Activated CD4-positive, alpha-beta T cell treated with anti-CD3 and anti-CD28 coated beads for 36 hours (primary cell): ENCODE measurements around the gene BCAS3. TPM values are rescaled to one million over a fixed set of nuclear protein-coding genes. Genes with fewer than 3 reads are reported as not detected.
"Not testable (repeated sequence)": the region's sequence is repeated elsewhere in the genome, so short reads cannot be mapped to it uniquely, and the experiment has no call there.

ENCODE experiments used
- ATAC-seq: fragments of 200-7000 bp; cut with Tn5 transposase; one replicate; pipeline ENCODE4 v1.10.0; 2021; ENCODE audit warnings: mild to moderate bottlenecking, moderate library complexity
- CTCF ChIA-PET: fragments of 350-600 bp; sonication (Branson Sonifier 250); formaldehyde crosslinking; loops from one replicate; lab custom pipeline; 2021; ENCODE audit warnings: antibody characterized with exemption; lab: Charles Lee
- POLR2A ChIA-PET: fragments of 350-600 bp; sonication (Branson Sonifier 250); formaldehyde crosslinking; loops from one replicate; lab custom pipeline; 2021; ENCODE audit warnings: antibody characterized with exemption, inconsistent platforms; lab: Charles Lee
- DNase-seq: peaks from one replicate; pipeline ENCODE4 v3.0.0-alpha.2; 2020
- H3K27ac Mint-ChIP-seq: one replicate; pipeline ENCODE4 v1.8.0; 2021; ENCODE audit warnings: mixed read lengths
- H3K27me3 Mint-ChIP-seq: one replicate; pipeline ENCODE4 v1.8.0; 2021; ENCODE audit warnings: mixed read lengths
- H3K36me3 Mint-ChIP-seq: one replicate; pipeline ENCODE4 v1.8.0; 2021; ENCODE audit warnings: low read depth, mixed read lengths
- H3K4me1 Mint-ChIP-seq: one replicate; pipeline ENCODE4 v1.8.0; 2021; ENCODE audit warnings: mixed read lengths
- H3K4me3 Mint-ChIP-seq: one replicate; pipeline ENCODE4 v1.8.0; 2021; ENCODE audit warnings: mild to moderate bottlenecking, moderate library complexity, mixed read lengths
- H3K9me3 Mint-ChIP-seq: one replicate; pipeline ENCODE4 v1.8.0; 2021; ENCODE audit warnings: low read depth, mixed read lengths
- intact Hi-C, 2 experiments: fragments of 100-400 bp; cut with DNase I in 1 of 2; cut with micrococcal nuclease in 1 of 2; formaldehyde crosslinking; loops; one replicate each; pipeline versions ENCODE4 v1.14.2 to v1.15.1; 2022 to 2024; cut with DNase I, micrococcal nuclease
- total RNA-seq, 2 experiments: library from RNA; stranded (reverse); gene quantifications; one replicate each; pipeline ENCODE4 v1.2.3, GENCODE V29; 2021

The BCAS3 gene
- total RNA-seq, 2 experiments from 2014 or later = 7.2 to 7.5 TPM

- intact Hi-C loops = no loop called here
- peaks cover 17% of the 10 kb centered on the region for H3K36me3 Mint-ChIP-seq
- no peak overlapping the region for H3K4me3 Mint-ChIP-seq
- no peaks in the 10 kb centered on the region for H3K27me3 Mint-ChIP-seq
- no peak overlapping the region for H3K27ac Mint-ChIP-seq
- ChIA-PET POLR2A (interaction anchor here (0.7 kb wide), 1 partner anchor 375 kb away, joined by 3 read pairs; no protein-coding TSS in a partner anchor), CTCF (interaction anchor here (1.2 kb wide), 2 partner anchors 8 to 10 kb away, joined by 4 read pairs; no protein-coding TSS in a partner anchor)
- H3K4me1 Mint-ChIP-seq = peaks cover 14% of the 10 kb centered on the region
- no peak for DNase-seq
- H3K9me3 Mint-ChIP-seq = no peaks in the 10 kb centered on the region
- ATAC-seq = no peak
These were observed 31.6 kb upstream of the BCAS3 start for GRCh38 chr17:60645918-60646523.

GRCh38 chr17:60646701-60647100 lies 30.9 kb upstream of the BCAS3 start:
- no peak overlapping the region for H3K4me3 Mint-ChIP-seq
- intact Hi-C loops = no loop called here

GRCh38 chr17:60647705-60648104 lies 29.9 kb upstream of the BCAS3 start:
- intact Hi-C loops = no loop called here
- ChIA-PET POLR2A (no interaction called here), CTCF (interaction anchor here (1.0 to 2.4 kb wide), 2 partner anchors 9 to 12 kb away, joined by 3 to 14 read pairs; no protein-coding TSS in a partner anchor)
- DNase-seq (no peak), ATAC-seq (no peak)
- H3K36me3 Mint-ChIP-seq = peaks cover 24% of the 10 kb centered on the region
- H3K9me3 Mint-ChIP-seq = no peaks in the 10 kb centered on the region
- H3K27ac Mint-ChIP-seq = no peak overlapping the region
- H3K4me3 Mint-ChIP-seq = no peak overlapping the region
- H3K27me3 Mint-ChIP-seq = no peaks in the 10 kb centered on the region
- H3K4me1 Mint-ChIP-seq = peaks cover 16% of the 10 kb centered on the region

More at GRCh38 chr17:60646701-60647100, 30.9 kb upstream of the BCAS3 start:
- DNase-seq (no peak), ATAC-seq (no peak)
- ChIA-PET POLR2A (interaction anchor here (0.7 kb wide), 1 partner anchor 376 kb away, joined by 3 read pairs; no protein-coding TSS in a partner anchor), CTCF (interaction anchor here (1.2 kb wide), 2 partner anchors 9 to 11 kb away, joined by 4 read pairs; no protein-coding TSS in a partner anchor)
- H3K36me3 Mint-ChIP-seq = peaks cover 20% of the 10 kb centered on the region
- H3K4me1 Mint-ChIP-seq = peaks cover 12% of the 10 kb centered on the region
- H3K9me3 Mint-ChIP-seq = no peaks in the 10 kb centered on the region
- no peaks in the 10 kb centered on the region for H3K27me3 Mint-ChIP-seq
- no peak overlapping the region for H3K27ac Mint-ChIP-seq

DNA sequence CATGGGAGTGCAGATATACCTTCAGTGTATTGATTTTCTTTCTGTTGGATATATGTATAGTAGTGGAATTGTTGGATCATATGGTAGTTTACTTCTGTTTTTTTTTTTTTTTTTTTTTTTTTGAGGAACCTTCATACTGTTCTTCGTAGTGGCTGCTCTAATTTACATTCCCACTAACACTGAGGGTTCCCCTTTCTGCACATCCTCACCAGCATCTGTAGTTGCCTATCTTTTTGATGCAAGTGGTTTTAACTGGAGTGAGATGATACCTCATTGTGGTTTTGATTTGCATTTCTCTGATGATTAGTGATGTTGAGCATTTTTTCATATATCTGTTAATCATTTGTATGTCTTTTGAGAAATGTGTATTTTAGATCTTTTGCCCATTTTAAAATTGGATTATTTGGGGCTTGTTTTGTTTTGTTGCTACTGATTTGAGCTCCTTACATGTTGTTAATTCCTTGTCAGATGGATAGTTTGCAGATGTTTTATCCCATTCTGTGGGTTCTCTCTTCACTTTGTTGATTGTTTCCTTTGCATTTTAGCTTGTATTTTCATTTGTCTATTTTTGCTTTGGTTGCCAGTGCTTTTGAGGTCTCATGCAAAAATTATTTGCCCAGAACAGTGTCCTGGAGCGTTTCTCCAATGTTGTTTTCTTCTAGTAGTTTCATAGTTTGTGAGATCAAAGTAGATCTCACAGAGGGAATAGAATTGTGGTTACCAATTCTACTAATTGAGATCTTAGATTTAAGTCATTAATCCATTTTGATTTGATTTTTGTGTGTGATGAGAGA lies 25.0 kb upstream of the BCAS3 start:
- Mint-ChIP-seq H3K9me3 (no peaks in the 10 kb centered on the region), H3K4me3 (no peak overlapping the region), H3K27ac (no peak overlapping the region), H3K4me1 (peaks cover 24% of the 10 kb centered on the region), H3K36me3 (peaks cover 31% of the 10 kb centered on the region), H3K27me3 (no peaks in the 10 kb centered on the region)
- DNase-seq = no peak
- CTCF ChIA-PET = interaction anchor here (0.9 to 2.0 kb wide), 3 partner anchors 12 to 76 kb away, joined by 3 to 8 read pairs (median 4); no protein-coding TSS in a partner anchor
- intact Hi-C loops = no loop called here
- peak; percentile 71 for ATAC-seq
- POLR2A ChIA-PET = no interaction called here

DNA sequence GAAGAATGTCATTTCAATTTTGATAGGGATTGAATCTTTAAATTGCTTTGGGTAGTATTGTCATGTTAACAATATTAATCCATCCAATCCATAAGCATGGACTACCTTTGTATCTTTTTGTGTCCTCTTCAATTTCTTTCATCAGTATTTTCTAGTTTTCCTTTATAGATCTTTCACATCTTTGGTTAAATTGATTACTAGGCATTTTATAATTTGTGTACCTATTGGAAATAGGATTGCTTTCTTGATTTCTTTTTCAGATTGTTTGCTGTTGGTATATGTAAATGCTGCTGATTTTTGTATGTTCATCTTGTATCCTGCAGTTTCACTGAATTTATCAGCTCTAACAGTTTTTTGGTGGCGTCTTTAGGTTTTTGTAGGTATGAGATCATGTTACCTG lies 24.1 kb upstream of the BCAS3 start:
- no peak overlapping the region for H3K4me3 Mint-ChIP-seq
- DNase-seq (no peak), ATAC-seq (no peak)
- no peaks in the 10 kb centered on the region for H3K9me3 Mint-ChIP-seq
- ChIA-PET CTCF (interaction anchor here (1.3 to 2.0 kb wide), 2 partner anchors 16 to 76 kb away, joined by 4 to 8 read pairs; no protein-coding TSS in a partner anchor), POLR2A (no interaction called here)
- intact Hi-C loops = no loop called here
- peaks cover 27% of the 10 kb centered on the region for H3K36me3 Mint-ChIP-seq
- H3K27me3 Mint-ChIP-seq = no peaks in the 10 kb centered on the region
- H3K4me1 Mint-ChIP-seq = peaks cover 24% of the 10 kb centered on the region
- no peak overlapping the region for H3K27ac Mint-ChIP-seq

- intact Hi-C loops = no loop called here
- Mint-ChIP-seq H3K27ac (no peak overlapping the region), H3K36me3 (peaks cover 13% of the 10 kb centered on the region), H3K9me3 (no peaks in the 10 kb centered on the region), H3K4me3 (no peak overlapping the region), H3K4me1 (peaks cover 22% of the 10 kb centered on the region), H3K27me3 (no peaks in the 10 kb centered on the region)
- ChIA-PET POLR2A (no interaction called here), CTCF (interaction anchor here (0.6 kb wide), 1 partner anchor 603 kb away, joined by 5 read pairs; no protein-coding TSS in a partner anchor)
- ATAC-seq = no peak
- no peak for DNase-seq
These were observed 21.2 kb upstream of the BCAS3 start for GRCh38 chr17:60656499-60656898.

DNA sequence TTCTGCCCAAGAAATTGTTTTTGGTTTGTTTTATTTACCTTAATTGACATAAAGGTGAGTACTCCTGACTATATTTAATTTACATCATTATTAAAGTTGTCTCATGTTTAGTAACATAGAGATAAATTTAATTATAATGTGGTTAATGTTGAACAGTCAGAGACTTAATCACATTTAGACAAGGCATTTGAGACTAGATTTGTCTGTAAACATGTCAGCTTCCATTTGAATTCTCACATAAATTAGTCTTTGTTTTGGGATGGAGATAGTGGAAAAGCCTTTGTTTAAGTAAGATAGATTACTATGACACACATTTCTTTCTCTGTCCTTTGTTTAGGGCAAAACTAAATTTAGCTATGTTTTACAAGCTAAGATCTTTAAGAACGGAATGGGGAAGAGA lies 18.5 kb upstream of the BCAS3 start:
- CTCF ChIA-PET = interaction anchor here (0.6 to 1.1 kb wide), 2 partner anchors 11 to 44 kb away, joined by 3 read pairs; no protein-coding TSS in a partner anchor
- H3K4me3 Mint-ChIP-seq = no peak overlapping the region
- H3K36me3 Mint-ChIP-seq = peaks cover 4% of the 10 kb centered on the region
- no peak for DNase-seq
- no peaks in the 10 kb centered on the region for H3K4me1 Mint-ChIP-seq
- POLR2A ChIA-PET = no interaction called here
- no peak for ATAC-seq
- no peaks in the 10 kb centered on the region for H3K27me3 Mint-ChIP-seq
- intact Hi-C loops = no loop called here
- H3K27ac Mint-ChIP-seq = no peak overlapping the region
- no peaks in the 10 kb centered on the region for H3K9me3 Mint-ChIP-seq

GRCh38 chr17:60661489-60661888 lies 16.2 kb upstream of the BCAS3 start:
- Mint-ChIP-seq H3K4me3 (no peak overlapping the region), H3K36me3 (peaks cover 13% of the 10 kb centered on the region), H3K4me1 (no peaks in the 10 kb centered on the region), H3K9me3 (no peaks in the 10 kb centered on the region), H3K27ac (no peak overlapping the region), H3K27me3 (no peaks in the 10 kb centered on the region)
- intact Hi-C loops = no loop called here
- CTCF ChIA-PET = no interaction called here
- POLR2A ChIA-PET = no interaction called here
- DNase-seq (no peak), ATAC-seq (no peak)

- Mint-ChIP-seq H3K27ac (no peak overlapping the region), H3K4me3 (no peak overlapping the region), H3K27me3 (no peaks in the 10 kb centered on the region), H3K4me1 (no peaks in the 10 kb centered on the region), H3K36me3 (peaks cover 10% of the 10 kb centered on the region), H3K9me3 (no peaks in the 10 kb centered on the region)
- DNase-seq (no peak), ATAC-seq (no peak)
- ChIA-PET POLR2A (no interaction called here), CTCF (no interaction called here)
- intact Hi-C loops = no loop called here
These were observed 13.6 kb upstream of the BCAS3 start for GRCh38 chr17:60664022-60664421.

DNA sequence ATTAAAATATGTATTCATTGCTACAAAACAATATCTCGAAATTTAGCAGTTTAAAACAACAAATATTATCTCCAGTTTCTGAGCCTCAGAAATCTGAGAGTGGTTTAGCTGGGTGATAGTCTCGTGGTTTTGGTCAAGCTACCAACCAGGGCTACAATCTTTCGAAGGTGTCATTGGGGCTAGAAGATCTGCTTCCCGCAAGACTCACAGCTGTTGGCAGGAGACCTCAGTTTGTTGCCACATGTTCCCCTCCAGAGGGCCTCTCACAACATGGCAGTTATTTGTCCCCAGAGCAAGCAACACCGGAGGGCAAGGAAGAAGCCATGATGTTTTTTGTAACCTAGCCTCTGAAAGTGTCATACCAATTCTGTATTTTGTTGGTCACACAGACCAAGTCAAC lies 12.0 kb upstream of the BCAS3 start:
- no peak overlapping the region for H3K4me3 Mint-ChIP-seq
- POLR2A ChIA-PET = no interaction called here
- CTCF ChIA-PET = no interaction called here
- ATAC-seq (no peak), DNase-seq (no peak)
- intact Hi-C loops = no loop called here
- peaks cover 10% of the 10 kb centered on the region for H3K36me3 Mint-ChIP-seq
- no peaks in the 10 kb centered on the region for H3K4me1 Mint-ChIP-seq
- H3K27ac Mint-ChIP-seq = no peak overlapping the region
- H3K27me3 Mint-ChIP-seq = no peaks in the 10 kb centered on the region
- H3K9me3 Mint-ChIP-seq = no peaks in the 10 kb centered on the region

DNA sequence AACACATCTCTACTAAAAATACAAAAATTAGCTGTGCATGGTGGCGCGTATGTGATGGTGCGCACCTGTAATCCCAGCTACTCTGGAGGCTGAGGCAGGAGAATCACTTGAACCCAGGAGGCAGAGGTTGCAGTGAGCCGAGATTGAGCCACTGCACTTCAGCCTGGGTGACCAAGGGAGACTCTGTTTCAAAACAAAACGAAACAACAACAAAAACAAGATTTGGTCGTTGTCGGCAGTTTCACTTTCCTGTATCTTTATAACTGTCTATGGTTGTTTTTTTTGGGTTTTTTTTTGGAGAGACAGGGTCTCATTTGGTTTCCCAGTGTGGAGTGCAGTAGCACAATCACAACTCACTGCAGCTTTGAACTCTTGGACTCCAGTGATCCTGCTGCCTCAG lies 8.9 kb upstream of the BCAS3 start:
- POLR2A ChIA-PET, H3K9me3 Mint-ChIP-seq, ATAC-seq, H3K4me1 Mint-ChIP-seq, intact Hi-C loops, H3K27me3 Mint-ChIP-seq, DNase-seq, H3K27ac Mint-ChIP-seq, H3K4me3 Mint-ChIP-seq: not testable (repeated sequence)
- CTCF ChIA-PET = interaction anchor here (1.5 kb wide), 1 partner anchor 30 kb away, joined by 6 read pairs; no protein-coding TSS in a partner anchor
- H3K36me3 Mint-ChIP-seq = peaks cover 10% of the 10 kb centered on the region
